GM12878 (cell line): Measurements from ENCODE around the gene PSMD3. TPM values are rescaled to one million over a fixed set of nuclear protein-coding genes. Genes with fewer than 3 reads are reported as not detected.
A peak's percentile ranks its signal among the peaks of the same experiment; 100 is the strongest.

Experiments
- ATAC-seq: fragments of 200-7000 bp; cut with Tn5 transposase; 3 replicates; pipeline ENCODE4 v1.9.1; 2020; ENCODE audit warnings: mild to moderate bottlenecking, moderate library complexity
- BruUV-seq: library from RNA; stranded (reverse); fragments of 400-500 nt; replicated peaks from 2 replicates; lab custom pipeline; 2021; lab: Mats Ljungman, UMichigan
- CTCF ChIA-PET: fragments of 300-600 bp; sonication (Branson Sonifier 250); formaldehyde crosslinking; extraction: SDS; loops from one replicate; lab custom pipeline; 2021; ENCODE audit warnings: inconsistent platforms; lab: Yijun Ruan, JAX
- POLR2A ChIA-PET: fragments of 350-600 bp; formaldehyde crosslinking; extraction: SDS; loops from one replicate; lab custom pipeline; 2021; ENCODE audit warnings: inconsistent platforms; lab: Charles Lee
- RAD21 ChIA-PET: fragments of 300-600 bp; sonication (Branson Sonifier 250); formaldehyde crosslinking; loops from one replicate; lab custom pipeline; 2023; ENCODE audit warnings: antibody characterized with exemption; ENCODE audit not compliant: unreplicated experiment; lab: Charles Lee
- SMC1A ChIA-PET: fragments of 300-600 bp; sonication (Branson Sonifier 250); formaldehyde crosslinking; loops from one replicate; lab custom pipeline; 2023; ENCODE audit not compliant: unreplicated experiment, uncharacterized antibody; lab: Charles Lee
- DNase-seq: peaks from one replicate; pipeline ENCODE4 v3.0.0-alpha.2; 2011; ENCODE audit warnings: low read depth, low spot score
- FAIRE-seq: peaks from 3 replicates; lab custom pipeline; 2011; peaks lifted over from hg19 to GRCh38; lab: Jason Lieb, UNC
- H2AFZ ChIP-seq: 2 replicates; pipeline ENCODE4 v1.6.0; 2011; ENCODE audit warnings: low read depth, low read length, control low read depth; ENCODE audit not compliant: control insufficient read depth
- H3K27ac ChIP-seq: 2 replicates; pipeline ENCODE4 v1.5.1; 2011; ENCODE audit warnings: control low read depth; ENCODE audit not compliant: control insufficient read depth, insufficient read depth
- H3K27me3 ChIP-seq, 2 experiments: replicated peaks in 1 of 2; 2 replicates each; pipeline versions ENCODE4 v1.6.0 to v1.6.1; 2011; ENCODE audit warnings: low read length in 1 of 2; ENCODE audit not compliant: control insufficient read depth in 2 of 2, insufficient read depth in 2 of 2
- H3K36me3 ChIP-seq, 2 experiments: 2 replicates each; pipeline ENCODE4 v1.5.1; 2011; ENCODE audit warnings: low read length in 1 of 2; ENCODE audit not compliant: control insufficient read depth in 2 of 2, insufficient read depth in 2 of 2
- H3K4me1 ChIP-seq: 2 replicates; pipeline ENCODE4 v1.6.1; 2011; ENCODE audit warnings: mild to moderate bottlenecking, low read length, moderate library complexity, mixed read lengths; ENCODE audit not compliant: control insufficient read depth, insufficient read depth
- H3K4me2 ChIP-seq: 2 replicates; pipeline ENCODE4 v1.6.0; 2011; ENCODE audit warnings: control low read depth; ENCODE audit not compliant: control insufficient read depth, insufficient read depth
- H3K4me3 ChIP-seq: fragments of 200-600 bp; sonication (generic); 2 replicates; pipeline ENCODE4 v1.5.1; 2016
- H3K79me2 ChIP-seq: 2 replicates; pipeline ENCODE4 v1.6.0; 2011; ENCODE audit warnings: low read length; ENCODE audit not compliant: control insufficient read depth, insufficient read depth
- H3K9ac ChIP-seq: 2 replicates; pipeline ENCODE4 v1.8.0; 2011; ENCODE audit warnings: low read length, control low read depth, mixed read lengths; ENCODE audit not compliant: control insufficient read depth, insufficient read depth
- H3K9me3 ChIP-seq: replicated peaks from 3 replicates; pipeline ENCODE4 v1.5.1; 2011; ENCODE audit warnings: mild to moderate bottlenecking, low read length; ENCODE audit not compliant: control insufficient read depth, insufficient read depth
- H4K20me1 ChIP-seq: 2 replicates; pipeline ENCODE4 v1.6.0; 2011; ENCODE audit not compliant: control insufficient read depth, insufficient read depth
- BCL11A ChIP-seq: IDR thresholded peaks from 2 replicates; pipeline ENCODE4 v1.6.1; 2011; ENCODE audit warnings: low read depth, low read length
- EP300 ChIP-seq, 2 experiments: fragments of 150-350 bp in 1 of 2; IDR thresholded peaks; 2 replicates each; pipeline ENCODE4 v1.6.1; 2011 to 2012; ENCODE audit warnings: low read depth in 2 of 2, low read length in 2 of 2, borderline replicate concordance in 1 of 2, improper control_type of control experiment in 1 of 2, inconsistent platforms in 1 of 2; ENCODE audit not compliant: control insufficient read depth in 1 of 2
- GABPA ChIP-seq: IDR thresholded peaks from 2 replicates; pipeline ENCODE4 v1.6.1; 2014; ENCODE audit warnings: antibody characterized with exemption, low read depth, mild to moderate bottlenecking, inconsistent platforms
- MEF2B ChIP-seq: fragments of 450-650 bp; IDR thresholded peaks from 2 replicates; pipeline ENCODE4 v1.6.1; 2018; ENCODE audit warnings: mild to moderate bottlenecking, moderate library complexity; ENCODE audit not compliant: partially characterized antibody, poor library complexity, severe bottlenecking
- RAD21 ChIP-seq: IDR thresholded peaks from 2 replicates; pipeline ENCODE4 v1.6.1; 2011; ENCODE audit warnings: mild to moderate bottlenecking, low read depth, low read length, moderate library complexity; ENCODE audit not compliant: insufficient read depth
- RB1 ChIP-seq: fragments of 450-650 bp; formaldehyde crosslinking; IDR thresholded peaks from 2 replicates; pipeline ENCODE4 v1.6.1; 2017; ENCODE audit warnings: mild to moderate bottlenecking, borderline replicate concordance
- SPI1 ChIP-seq: IDR thresholded peaks from 2 replicates; pipeline ENCODE4 v1.6.1; 2011; ENCODE audit warnings: low read depth, mild to moderate bottlenecking, low read length, moderate library complexity, borderline replicate concordance; ENCODE audit not compliant: insufficient read depth
- TBL1XR1 ChIP-seq: IDR thresholded peaks from 2 replicates; pipeline ENCODE4 v1.6.1; 2012; ENCODE audit warnings: low read depth, low read length, improper control_type of control experiment
- YBX1 ChIP-seq: fragments of 450-650 bp; IDR thresholded peaks from 2 replicates; pipeline ENCODE4 v1.6.1; 2016; ENCODE audit warnings: antibody characterized with exemption
- ZNF384 ChIP-seq: IDR thresholded peaks from 2 replicates; pipeline ENCODE4 v1.6.1; 2012; ENCODE audit warnings: low read depth, mild to moderate bottlenecking, low read length, improper control_type of control experiment, borderline replicate concordance
- WGBS: methylation state at CpG from one replicate; pipeline ENCODE4 v1.1.6; 2016; ENCODE audit warnings: low lambda C conversion rate; ENCODE audit not compliant: insufficient replicate concordance, insufficient coverage; ENCODE audit errors: missing lambda C conversion rate; 5-methylcytosine and 5-hydroxymethylcytosine counted together
- in situ Hi-C: fragments of 300-500 bp; cut with MboI; formaldehyde crosslinking; loops from 9 replicates; pipeline ENCODE4 v1.14.3; 2018; ENCODE audit warnings: mixed read lengths
- intact Hi-C: fragments of 100-400 bp; cut with micrococcal nuclease; formaldehyde crosslinking; loops from one replicate; pipeline ENCODE4 v1.14.2; 2022; ENCODE audit not compliant: unreplicated experiment
- polyA plus RNA-seq, 11 experiments: library from polyadenylated mRNA; depleted of rRNA in 4 of 11; unstranded in 6 of 11; stranded (reverse) in 5 of 11; fragments of >200 nt; fragmentation: Nextera tagmentation in 4 of 11; fragmentation: Illumina TruSeq in 1 of 11; extraction: Ambion mirVana in 4 of 11; extraction: Trizol in 1 of 11; gene quantifications; 1 replicate in 1 of 11; 2 replicates in 10 of 11; pipeline versions ENCODE4 v1.2.1 to v1.2.3, GENCODE V29; 2011 to 2016; ENCODE audit warnings: inconsistent platforms in 2 of 11, missing spikeins in 2 of 11, low read depth in 1 of 11
- total RNA-seq, 4 experiments: library from RNA; depleted of rRNA in 3 of 4; stranded (reverse); fragments of >200 nt in 3 of 4; fragmentation: Illumina TruSeq in 1 of 4; extraction: Trizol in 1 of 4; gene quantifications; 2 replicates each; pipeline versions ENCODE4 v1.2.1 to v1.2.3, GENCODE V29; 2013 to 2021
- TF ChIP-seq, protein P1 (sequence below): IDR thresholded peaks from 2 replicates; pipeline ENCODE4 v1.6.1; 2011; ENCODE audit warnings: low read depth, low read length, improper control_type of control experiment, borderline replicate concordance
- TF ChIP-seq, protein P2 (sequence below), 3 experiments: IDR thresholded peaks in 2 of 3; conservative IDR thresholded peaks in 1 of 3; 2 replicates each; pipeline ENCODE4 v1.5.1; 2011; ENCODE audit warnings: low read depth in 3 of 3, low read length in 3 of 3, mild to moderate bottlenecking in 3 of 3, control low read depth in 2 of 3, moderate library complexity in 2 of 3, inconsistent platforms in 1 of 3, mixed read lengths in 1 of 3; ENCODE audit not compliant: control insufficient read depth in 2 of 3, insufficient read depth in 1 of 3; ENCODE audit errors: extremely low read depth in 1 of 3

The PSMD3 gene
- total and polyA plus RNA-seq, 10 of the 15 experiments (the other 5 are each of a cell fraction or from before 2014, with no cell fraction given) = 2.2 to 192 (median 129) TPM

- TF ChIP-seq ZNF384 = no peak
- TF ChIP-seq BCL11A = no peak
- TF ChIP-seq YBX1 = no peak
- TF ChIP-seq, protein P1, sequence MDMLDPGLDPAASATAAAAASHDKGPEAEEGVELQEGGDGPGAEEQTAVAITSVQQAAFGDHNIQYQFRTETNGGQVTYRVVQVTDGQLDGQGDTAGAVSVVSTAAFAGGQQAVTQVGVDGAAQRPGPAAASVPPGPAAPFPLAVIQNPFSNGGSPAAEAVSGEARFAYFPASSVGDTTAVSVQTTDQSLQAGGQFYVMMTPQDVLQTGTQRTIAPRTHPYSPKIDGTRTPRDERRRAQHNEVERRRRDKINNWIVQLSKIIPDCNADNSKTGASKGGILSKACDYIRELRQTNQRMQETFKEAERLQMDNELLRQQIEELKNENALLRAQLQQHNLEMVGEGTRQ = no peak
- TF ChIP-seq RAD21 = no peak
- TF ChIP-seq GABPA = no peak
Observed at GRCh38 chr17:39979016-39979670, 1.5 kb upstream of the PSMD3 start (continued).

- intact Hi-C loops = loop anchor here (1.0 to 5.0 kb wide), 6 partner anchors 21 to 358 kb away; partner anchors contain the start of genes LRRC3C and ORMDL3
- Histone ChIP-seq H3K9ac (peak overlapping the region; percentile 80), H3K4me2 (peak overlapping the region; percentile 62), H4K20me1 (no peaks in the 10 kb centered on the region), H3K79me2 (peaks cover 34% of the 10 kb centered on the region), H3K4me1 (peaks cover 6% of the 10 kb centered on the region), H2AFZ (peak overlapping the region; percentile 96), H3K4me3 (peak overlapping the region; percentile 66), H3K36me3 (peaks cover 7 to 8% of the 10 kb centered on the region in 2 experiments; a peak in 3 of 4 replicates), H3K27me3 (no peaks in the 10 kb centered on the region; a peak in 1 of 4 replicates), H3K27ac (peak overlapping the region; percentile 72), H3K9me3 (no peaks in the 10 kb centered on the region)
- WGBS = 0% methylated on average over 10 of the region's 10 CpGs
- SMC1A ChIA-PET = interaction anchor here (0.6 to 6.0 kb wide), 18 partner anchors 12 to 360 kb away, joined by 3 to 38 read pairs (median 4); no protein-coding TSS in a partner anchor
- CTCF ChIA-PET = interaction anchor here (0.9 to 9.0 kb wide), 34 partner anchors 11 to 438 kb away, joined by 3 to 120 read pairs (median 4); partner anchors contain the start of genes CSF3, GSDMA, MIEN1 and NR1D1
- POLR2A ChIA-PET = interaction anchor here (0.6 to 2.1 kb wide), 12 partner anchors 11 to 178 kb away, joined by 3 to 20 read pairs (median 6); partner anchors contain the start of genes GSDMB and ORMDL3
- TF ChIP-seq TBL1XR1 (no peak), SPI1 (0 out of 2 replicates have a peak, but pooled peaks have one; percentile 15), MEF2B (no peak), RB1 (0 out of 2 replicates have a peak, but pooled peaks have one; percentile 21), EP300 (IDR thresholded peaks at IDR 0.05; ENCODE audit: borderline replicate concordance in 1 of 2, control insufficient read depth in 1 of 2, low read depth in 2 of 2, low read length in 2 of 2) (0 out of 4 replicates have a peak, but pooled peaks of 1 of the 2 experiments have one; percentile 7)
- TF ChIP-seq, protein P2, sequence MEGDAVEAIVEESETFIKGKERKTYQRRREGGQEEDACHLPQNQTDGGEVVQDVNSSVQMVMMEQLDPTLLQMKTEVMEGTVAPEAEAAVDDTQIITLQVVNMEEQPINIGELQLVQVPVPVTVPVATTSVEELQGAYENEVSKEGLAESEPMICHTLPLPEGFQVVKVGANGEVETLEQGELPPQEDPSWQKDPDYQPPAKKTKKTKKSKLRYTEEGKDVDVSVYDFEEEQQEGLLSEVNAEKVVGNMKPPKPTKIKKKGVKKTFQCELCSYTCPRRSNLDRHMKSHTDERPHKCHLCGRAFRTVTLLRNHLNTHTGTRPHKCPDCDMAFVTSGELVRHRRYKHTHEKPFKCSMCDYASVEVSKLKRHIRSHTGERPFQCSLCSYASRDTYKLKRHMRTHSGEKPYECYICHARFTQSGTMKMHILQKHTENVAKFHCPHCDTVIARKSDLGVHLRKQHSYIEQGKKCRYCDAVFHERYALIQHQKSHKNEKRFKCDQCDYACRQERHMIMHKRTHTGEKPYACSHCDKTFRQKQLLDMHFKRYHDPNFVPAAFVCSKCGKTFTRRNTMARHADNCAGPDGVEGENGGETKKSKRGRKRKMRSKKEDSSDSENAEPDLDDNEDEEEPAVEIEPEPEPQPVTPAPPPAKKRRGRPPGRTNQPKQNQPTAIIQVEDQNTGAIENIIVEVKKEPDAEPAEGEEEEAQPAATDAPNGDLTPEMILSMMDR (IDR thresholded peaks at IDR 0.05 in 2 of 3, conservative IDR thresholded peaks at IDR 0.05 in 1 of 3; ENCODE audit: control insufficient read depth in 2 of 3, extremely low read depth in 1 of 3, insufficient read depth in 1 of 3, low read depth in 3 of 3, low read length in 3 of 3) = peak in 2 of 3 experiments; percentile 16 to 27; a peak in 2 of 6 replicates
- in situ Hi-C loops = loop anchor here (5.0 kb wide), 1 partner anchor 358 kb away; no protein-coding TSS in a partner anchor
- ATAC-seq (peak; percentile 44), FAIRE-seq (no peak), DNase-seq (no peak)
- BruUV-seq = TSS peak; percentile 68
- RAD21 ChIA-PET = interaction anchor here (0.6 to 5.0 kb wide), 32 partner anchors 22 to 358 kb away, joined by 3 to 44 read pairs (median 4); partner anchors contain the start of genes IKZF3, LRRC3C, MED24 and NR1D1
Observed at GRCh38 chr17:39979893-39980350, 685 bp upstream of the PSMD3 start.
